Rectal smooth muscle tissue (tissue), 1 donor: ENCODE data around the gene HELQ.
"Not testable (repeated sequence)": the region's sequence is repeated elsewhere in the genome, so short reads cannot be mapped to it uniquely, and the experiment has no call there.

Experiments used
- H3K27ac ChIP-seq: one replicate; pipeline ENCODE4 v1.7.0; 2013; ENCODE audit warnings: low read depth, low read length, inconsistent platforms
- H3K27me3 ChIP-seq: one replicate; pipeline ENCODE4 v1.7.0; 2013; ENCODE audit warnings: low read length; ENCODE audit not compliant: control insufficient read depth, insufficient read depth
- H3K36me3 ChIP-seq: one replicate; pipeline ENCODE4 v1.7.0; 2013; ENCODE audit warnings: low read length; ENCODE audit not compliant: control insufficient read depth, insufficient read depth
- H3K4me1 ChIP-seq: one replicate; pipeline ENCODE4 v1.7.0; 2013; ENCODE audit warnings: low read length; ENCODE audit not compliant: control insufficient read depth, insufficient read depth
- H3K4me3 ChIP-seq: one replicate; pipeline ENCODE4 v1.7.0; 2013; ENCODE audit warnings: low read length
- H3K9ac ChIP-seq: one replicate; pipeline ENCODE4 v1.7.0; 2013; ENCODE audit warnings: low read length

The HELQ gene

GRCh38 chr4:83417566-83417965 is 38.1 kb downstream of the HELQ start:
- no peak overlapping the region for H3K27ac ChIP-seq
- no peaks in the 10 kb centered on the region for H3K27me3 ChIP-seq
- H3K4me3 ChIP-seq, result no peak overlapping the region
- no peaks in the 10 kb centered on the region for H3K4me1 ChIP-seq
- no peak overlapping the region for H3K9ac ChIP-seq
- peaks cover 6% of the 10 kb centered on the region for H3K36me3 ChIP-seq

DNA sequence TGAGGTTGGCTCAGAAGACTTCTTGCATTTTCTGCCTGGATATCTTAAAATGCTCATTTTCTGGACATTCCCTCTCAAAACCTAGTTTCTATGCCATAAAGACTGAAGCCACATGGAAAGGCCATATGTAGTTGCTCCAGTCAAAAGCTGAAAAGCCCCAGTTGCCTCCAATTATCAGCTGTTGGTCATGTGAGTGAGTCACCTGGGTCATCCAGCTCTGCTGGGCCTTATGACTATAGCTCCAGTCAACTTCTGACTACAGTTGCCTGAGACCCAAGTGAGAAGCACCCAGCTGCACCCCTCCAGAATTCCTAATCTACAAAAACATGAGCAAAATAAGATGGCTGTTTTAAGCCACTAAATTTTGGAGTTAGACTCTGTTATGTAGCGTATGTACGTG is 41.9 kb downstream of the HELQ start:
- H3K4me3 ChIP-seq, result no peak overlapping the region
- no peak overlapping the region for H3K9ac ChIP-seq
- no peak overlapping the region for H3K27ac ChIP-seq
- H3K36me3 ChIP-seq, result peaks cover 6% of the 10 kb centered on the region
- no peaks in the 10 kb centered on the region for H3K4me1 ChIP-seq
- H3K27me3 ChIP-seq, result no peaks in the 10 kb centered on the region

DNA sequence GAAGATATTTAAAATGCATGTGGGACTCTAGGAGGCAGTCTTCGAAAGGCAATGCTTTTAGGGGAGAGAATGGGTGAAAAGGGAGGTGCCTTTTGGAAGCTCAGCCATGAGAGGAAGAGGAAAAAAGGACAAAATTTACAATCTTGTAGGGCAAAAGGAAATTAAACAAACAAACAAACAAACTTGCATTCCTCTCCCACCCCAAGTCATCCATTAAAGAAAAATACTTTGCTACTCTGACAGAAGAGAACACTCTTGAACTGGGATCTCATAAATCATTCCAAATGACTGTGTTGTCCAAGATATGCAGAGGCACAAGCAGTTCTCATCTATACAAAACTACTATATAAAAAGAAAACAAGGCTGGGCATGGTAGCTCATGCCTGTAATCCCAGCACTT is 46.7 kb downstream of the HELQ start:
- Histone ChIP-seq H3K4me1 (no peaks in the 10 kb centered on the region), H3K4me3 (no peak overlapping the region), H3K27me3 (no peaks in the 10 kb centered on the region), H3K27ac (no peak overlapping the region), H3K36me3 (peaks cover 7% of the 10 kb centered on the region), H3K9ac (no peak overlapping the region)

DNA sequence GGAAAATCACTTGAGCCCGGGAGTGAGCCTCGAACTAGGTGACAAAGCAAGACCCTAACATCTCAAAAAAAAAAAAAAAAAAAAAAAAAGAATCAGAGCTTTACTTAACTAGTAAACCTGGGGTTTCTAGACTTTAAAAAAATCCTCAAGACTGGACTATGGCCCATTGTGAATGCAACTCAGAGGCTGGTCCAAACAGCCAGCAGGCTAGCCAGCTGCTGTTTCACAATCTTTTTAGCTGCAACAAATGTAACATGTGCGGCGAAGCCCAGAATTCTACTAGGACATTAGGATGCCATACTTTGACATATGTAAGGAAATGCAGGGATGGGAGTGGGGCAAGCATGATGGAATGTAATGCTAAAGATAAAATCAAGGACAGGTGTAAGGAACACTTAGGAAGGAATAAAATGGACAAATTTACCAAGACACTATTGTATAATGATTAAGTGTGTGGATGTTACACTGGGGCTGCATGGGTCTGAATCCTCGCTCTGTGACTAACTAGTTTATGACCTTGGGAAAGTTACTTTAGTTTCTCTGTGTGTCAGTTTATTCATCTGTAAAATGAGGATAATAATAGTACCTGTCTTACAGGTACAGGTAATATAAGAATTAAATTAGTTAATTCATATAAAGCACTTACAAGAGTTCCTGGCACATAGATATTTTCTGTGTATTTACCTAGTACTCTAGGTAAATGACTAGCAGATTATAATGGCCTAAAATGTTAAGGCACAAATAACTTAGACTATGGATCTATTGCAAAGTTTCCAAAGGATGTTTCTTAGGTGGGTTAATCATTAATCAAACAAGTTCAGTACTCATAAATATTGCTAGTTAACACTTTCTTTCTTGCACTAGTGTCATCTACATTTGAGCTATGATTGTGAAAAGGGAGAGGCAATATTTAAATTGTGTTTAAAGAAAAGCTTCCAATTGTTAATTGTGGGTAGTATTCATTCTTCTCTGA is 49.5 kb downstream of the HELQ start:
- Histone ChIP-seq H3K9ac (no peak overlapping the region), H3K36me3 (peaks cover 7% of the 10 kb centered on the region), H3K27ac (no peak overlapping the region), H3K27me3 (no peaks in the 10 kb centered on the region), H3K4me1 (no peaks in the 10 kb centered on the region), H3K4me3 (no peak overlapping the region)

DNA sequence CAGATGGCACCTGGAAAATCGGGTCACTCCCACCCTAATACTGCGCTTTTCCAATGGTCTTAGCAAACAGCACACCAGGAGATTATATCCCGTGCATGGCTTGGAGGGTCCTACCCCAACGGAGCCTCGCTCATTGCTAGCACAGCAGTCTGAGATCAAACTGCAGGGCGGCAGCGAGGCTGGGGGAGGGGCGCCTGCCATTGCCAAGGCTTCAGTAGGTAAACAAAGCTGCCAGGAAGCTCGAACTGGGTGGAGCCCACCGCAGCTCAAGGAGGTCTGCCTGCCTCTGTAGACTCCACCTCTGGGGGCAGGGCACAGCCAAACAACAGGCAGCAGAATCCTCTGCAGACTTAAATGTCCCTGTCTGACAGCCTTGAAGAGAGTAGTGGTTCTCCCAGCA is 57.5 kb downstream of the HELQ start:
- H3K27ac ChIP-seq, H3K27me3 ChIP-seq: not testable (repeated sequence)

GRCh38 chr4:83393908-83394307 is 61.7 kb downstream of the HELQ start:
- H3K27me3 ChIP-seq, result no peaks in the 10 kb centered on the region
- H3K4me3 ChIP-seq, result no peak overlapping the region
- H3K27ac ChIP-seq, result no peak overlapping the region
- H3K9ac ChIP-seq, result no peak overlapping the region
- H3K4me1 ChIP-seq, result no peaks in the 10 kb centered on the region
- H3K36me3 ChIP-seq, result no peaks in the 10 kb centered on the region

More for the DNA sequence above, 57.5 kb downstream of the HELQ start:
- H3K4me1 ChIP-seq, H3K36me3 ChIP-seq, H3K4me3 ChIP-seq, H3K9ac ChIP-seq: not testable (repeated sequence)

DNA sequence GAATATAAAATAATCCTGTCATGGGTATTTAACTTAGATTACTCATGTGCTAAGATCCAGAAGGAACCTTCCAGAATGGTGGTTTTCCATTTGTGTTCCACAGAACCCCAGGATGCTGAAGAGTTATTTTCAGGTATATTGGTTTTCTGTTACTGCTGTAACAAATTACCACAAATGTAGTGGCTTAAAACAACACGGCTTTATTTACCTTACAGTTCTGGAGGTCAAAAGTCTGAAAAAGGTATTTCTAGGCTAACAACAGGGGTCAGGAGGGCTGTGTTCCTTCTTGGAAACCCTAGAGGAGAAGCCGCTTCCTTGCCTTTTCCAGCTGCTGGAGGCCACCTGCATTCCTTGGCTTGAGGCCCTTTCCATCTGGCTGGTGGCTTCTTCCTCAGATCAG is 63.1 kb downstream of the HELQ start:
- Histone ChIP-seq H3K27ac (no peak overlapping the region), H3K27me3 (no peaks in the 10 kb centered on the region), H3K9ac (no peak overlapping the region), H3K4me3 (no peak overlapping the region), H3K36me3 (no peaks in the 10 kb centered on the region), H3K4me1 (no peaks in the 10 kb centered on the region)

DNA sequence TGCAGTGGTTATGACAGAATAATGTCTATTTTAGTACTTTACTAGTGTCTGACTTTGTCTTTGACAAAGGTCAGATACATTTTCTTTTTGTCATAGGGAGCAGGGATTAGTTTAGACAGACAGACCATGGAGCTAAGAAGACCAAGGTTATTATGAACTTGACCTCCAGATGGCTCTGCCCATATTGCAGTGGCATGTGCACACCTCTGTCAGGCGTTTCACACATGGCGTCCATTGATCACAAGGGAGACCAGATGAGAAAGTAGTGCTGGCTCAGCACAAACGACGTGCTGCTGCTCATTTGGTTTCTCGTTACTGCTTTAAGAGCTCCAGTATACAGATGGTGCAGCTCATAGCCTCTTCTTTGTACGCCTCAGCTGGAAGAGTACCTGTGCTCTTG is 64.7 kb downstream of the HELQ start:
- H3K9ac ChIP-seq, result no peak overlapping the region
- H3K4me3 ChIP-seq, result no peak overlapping the region
- H3K27ac ChIP-seq, result no peak overlapping the region
- peaks cover 2% of the 10 kb centered on the region for H3K4me1 ChIP-seq
- no peaks in the 10 kb centered on the region for H3K27me3 ChIP-seq
- H3K36me3 ChIP-seq, result no peaks in the 10 kb centered on the region

DNA sequence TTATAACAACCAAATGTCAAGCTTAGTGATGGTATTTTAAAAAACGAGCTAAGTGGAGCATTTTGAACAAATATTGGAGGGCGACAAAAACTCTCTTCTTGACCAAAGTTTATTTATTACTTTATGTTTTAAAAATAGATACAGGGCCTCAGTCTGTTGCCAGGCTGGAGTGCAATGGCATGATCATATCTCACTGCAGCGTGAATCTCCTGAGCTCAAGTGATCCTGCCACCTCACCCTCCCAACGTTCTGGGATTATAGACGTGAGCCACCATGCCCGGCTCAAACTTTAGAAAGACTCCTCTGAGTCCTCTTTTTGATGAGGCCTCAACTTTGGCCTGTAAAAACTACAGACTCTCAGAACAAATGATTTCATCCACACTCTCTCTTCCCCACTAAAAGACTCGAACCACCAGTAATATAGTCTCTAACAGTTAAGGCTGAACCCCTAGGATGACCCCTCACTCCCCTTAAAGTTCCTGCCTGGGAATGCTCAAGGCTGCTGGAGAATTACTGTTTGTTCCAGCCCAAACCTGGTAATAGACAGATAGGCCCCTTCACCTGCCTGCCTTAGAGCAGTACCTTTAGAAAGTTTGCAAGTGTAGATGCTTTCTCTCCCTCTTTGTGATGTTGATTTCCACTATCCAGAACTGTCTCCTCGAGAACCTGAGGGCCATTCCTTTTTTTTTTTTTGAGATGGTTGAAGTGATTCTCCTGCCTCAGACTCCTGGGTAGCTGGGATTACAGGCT is 65.7 kb downstream of the HELQ start:
- Histone ChIP-seq H3K4me1 (peaks cover 2% of the 10 kb centered on the region), H3K27me3 (no peaks in the 10 kb centered on the region), H3K4me3 (no peak overlapping the region), H3K9ac (no peak overlapping the region), H3K27ac (no peak overlapping the region), H3K36me3 (no peaks in the 10 kb centered on the region)

DNA sequence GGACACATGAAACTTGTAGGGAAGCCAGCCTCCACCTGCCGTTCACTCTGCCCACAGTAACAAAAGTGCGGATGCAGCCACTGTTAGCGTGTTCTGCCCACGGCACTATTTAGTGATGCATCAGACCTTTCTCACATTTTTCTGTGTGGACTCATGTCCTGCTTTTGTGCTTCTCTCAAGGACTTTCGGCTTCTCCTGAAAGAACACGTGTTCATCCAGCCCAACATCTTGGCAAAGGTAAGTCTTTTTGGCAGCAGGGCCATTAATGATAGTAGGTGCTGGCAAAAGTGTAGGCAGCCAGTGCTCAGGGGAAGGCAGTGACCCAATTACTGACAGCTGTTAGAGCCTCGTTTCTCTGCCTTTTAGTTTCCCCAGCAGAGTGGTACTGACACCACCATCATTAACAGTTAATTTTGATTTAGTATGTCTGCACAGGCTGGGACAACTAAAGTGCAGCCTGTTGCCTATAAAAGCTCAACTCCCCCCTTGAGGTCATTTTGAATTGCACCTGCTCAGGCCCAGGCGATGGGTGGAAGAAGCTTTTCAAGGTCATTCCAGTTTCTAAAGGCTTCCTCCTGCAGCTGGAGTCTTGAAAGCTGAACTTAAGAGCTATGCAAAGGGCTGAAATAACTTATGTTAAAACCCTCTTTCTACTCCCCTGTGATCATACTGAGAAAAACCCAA is 66.4 kb downstream of the HELQ start:
- Histone ChIP-seq H3K27ac (no peak overlapping the region), H3K4me1 (peaks cover 2% of the 10 kb centered on the region), H3K36me3 (no peaks in the 10 kb centered on the region), H3K27me3 (no peaks in the 10 kb centered on the region), H3K9ac (no peak overlapping the region), H3K4me3 (no peak overlapping the region)

- H3K36me3 ChIP-seq, result no peaks in the 10 kb centered on the region
- no peak overlapping the region for H3K9ac ChIP-seq
- no peak overlapping the region for H3K27ac ChIP-seq
- H3K27me3 ChIP-seq, result no peaks in the 10 kb centered on the region
- peaks cover 2% of the 10 kb centered on the region for H3K4me1 ChIP-seq
- no peak overlapping the region for H3K4me3 ChIP-seq
These were observed 67.3 kb downstream of the HELQ start for GRCh38 chr4:83388313-83388676.

DNA sequence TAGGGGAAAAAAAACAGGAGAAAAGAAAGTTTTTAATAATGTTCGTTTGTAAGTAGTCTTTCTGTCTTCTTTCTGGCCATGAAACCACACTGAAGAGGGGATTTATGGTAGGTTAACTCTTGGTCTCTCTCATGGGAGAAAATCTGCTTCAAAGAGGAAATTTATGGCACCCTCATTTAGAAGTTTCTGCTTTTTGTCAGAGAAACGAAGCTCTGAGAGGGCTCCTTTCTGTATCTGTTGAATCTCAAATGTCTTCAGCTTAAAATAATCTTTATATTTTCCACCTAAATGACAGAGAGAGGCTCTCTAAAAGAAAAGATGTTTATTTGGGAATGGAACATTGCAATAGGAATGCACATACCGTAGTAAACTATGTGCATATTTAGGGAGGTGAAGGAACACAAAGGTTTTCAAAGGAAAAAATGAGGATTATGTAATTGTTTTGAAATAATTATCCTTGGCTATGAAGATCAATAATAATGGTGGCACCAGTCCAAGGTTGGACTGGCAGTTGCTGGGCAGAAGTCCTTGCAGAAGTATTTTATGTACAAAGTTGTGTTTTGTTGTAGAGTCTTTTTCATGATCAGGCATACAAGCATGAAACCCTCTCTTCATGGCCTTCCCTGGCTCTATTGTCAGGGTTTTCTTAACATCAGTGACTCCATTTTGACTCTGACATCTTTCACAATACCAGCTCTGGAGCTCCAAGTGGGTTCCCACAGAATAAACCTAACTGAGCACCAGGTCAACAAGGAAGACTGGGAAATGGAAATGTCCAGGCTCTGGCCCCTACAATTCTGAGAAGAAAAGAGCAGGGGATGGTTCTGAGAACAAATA is 67.9 kb downstream of the HELQ start:
- peaks cover 2% of the 10 kb centered on the region for H3K4me1 ChIP-seq
- H3K36me3 ChIP-seq, result no peaks in the 10 kb centered on the region
- no peak overlapping the region for H3K4me3 ChIP-seq
- no peaks in the 10 kb centered on the region for H3K27me3 ChIP-seq
- no peak overlapping the region for H3K27ac ChIP-seq
- no peak overlapping the region for H3K9ac ChIP-seq
